Upper lobe of left lung (tissue), 6 donors: ENCODE data around the gene HOXA6. TPM values are rescaled to one million over a fixed set of nuclear protein-coding genes. Genes with fewer than 3 reads are reported as not detected.

ENCODE experiments used
- ATAC-seq, 2 donors: fragments of 200-7000 bp; cut with Tn5 transposase; one replicate each; pipeline ENCODE4 v1.9.1; 2022; ENCODE audit warnings: mild to moderate bottlenecking in 2 of 2, moderate library complexity in 2 of 2; ENCODE audit not compliant: low FRiP score in 2 of 2
- DNase-seq, 2 donors: peaks; one replicate each; pipeline ENCODE4 v3.0.0-alpha.2; 2019 to 2020
- H3K27ac ChIP-seq, 4 donors: fragments of 200-600 bp; sonication (generic); one replicate each; pipeline ENCODE4 v1.5.1; 2016 to 2019
- H3K27me3 ChIP-seq, 4 donors: fragments of 200-600 bp; sonication (generic); one replicate each; pipeline ENCODE4 v1.5.1; 2017 to 2019
- H3K36me3 ChIP-seq, 4 donors: fragments of 200-600 bp; sonication (generic); one replicate each; pipeline ENCODE4 v1.5.1; 2016 to 2019
- H3K4me1 ChIP-seq, 4 donors: fragments of 200-600 bp; sonication (generic); one replicate each; pipeline ENCODE4 v1.5.1; 2018 to 2019
- H3K4me3 ChIP-seq, 4 donors: fragments of 200-600 bp; sonication (generic); one replicate each; pipeline ENCODE4 v1.5.1; 2017 to 2019; ENCODE audit warnings: mild to moderate bottlenecking in 2 of 4, moderate library complexity in 1 of 4
- H3K9me3 ChIP-seq, 4 donors: fragments of 200-600 bp; sonication (generic); one replicate each; pipeline ENCODE4 v1.5.1; 2018 to 2019
- EP300 ChIP-seq, 4 donors: sonication (generic); formaldehyde crosslinking; IDR thresholded peaks; one replicate each; pipeline ENCODE4 v1.5.1; 2017; ENCODE audit warnings: antibody characterized with exemption in 4 of 4, control low read depth in 2 of 4
- POLR2A ChIP-seq, 4 donors: fragments of 450-650 bp; IDR thresholded peaks; one replicate each; pipeline ENCODE4 v1.5.1; 2016 to 2017; ENCODE audit warnings: antibody characterized with exemption in 4 of 4, mild to moderate bottlenecking in 2 of 4
- POLR2AphosphoS5 ChIP-seq, 2 donors: sonication (generic); formaldehyde crosslinking; IDR thresholded peaks; one replicate each; pipeline ENCODE4 v1.5.1; 2017; ENCODE audit warnings: antibody characterized with exemption in 2 of 2
- WGBS, 2 donors: methylation state at CpG; one replicate each; pipeline ENCODE4 v1.1.5; 2017 to 2018; 5-methylcytosine and 5-hydroxymethylcytosine counted together
- total RNA-seq, 6 donors: library from RNA; depleted of rRNA in 4 of 6; stranded (reverse); fragments of >200 nt in 4 of 6; gene quantifications; one replicate each; pipeline versions ENCODE4 v1.1.0 to v1.2.1, GENCODE V29; 2016 to 2021
- TF ChIP-seq, protein P1 (sequence below), 6 experiments: fragments of 450-650 bp in 4 of 6; fragments of 200-600 bp in 2 of 6; sonication (generic) in 2 of 6; IDR thresholded peaks; one replicate each; pipeline ENCODE4 v1.5.1; 2016 to 2019; ENCODE audit warnings: antibody characterized with exemption in 6 of 6
- donor health status: DM: no; HTN: no; CAD: no; lungs with moderate emphysema.
- donor health status: DM: no; HTN: yes; CAD: no; lungs with severe emphysema.

Gene HOXA6
- total RNA-seq, 6 donors from 2014 or later, result 0.61 to 8.4 (median 4.0) TPM; not detected in 1

- TF ChIP-seq EP300 (IDR thresholded peaks at IDR 0.05) (no peak), POLR2AphosphoS5 (IDR thresholded peaks at IDR 0.05) (no peak), POLR2A (IDR thresholded peaks at IDR 0.05) (no peak)
- TF ChIP-seq, protein P1, sequence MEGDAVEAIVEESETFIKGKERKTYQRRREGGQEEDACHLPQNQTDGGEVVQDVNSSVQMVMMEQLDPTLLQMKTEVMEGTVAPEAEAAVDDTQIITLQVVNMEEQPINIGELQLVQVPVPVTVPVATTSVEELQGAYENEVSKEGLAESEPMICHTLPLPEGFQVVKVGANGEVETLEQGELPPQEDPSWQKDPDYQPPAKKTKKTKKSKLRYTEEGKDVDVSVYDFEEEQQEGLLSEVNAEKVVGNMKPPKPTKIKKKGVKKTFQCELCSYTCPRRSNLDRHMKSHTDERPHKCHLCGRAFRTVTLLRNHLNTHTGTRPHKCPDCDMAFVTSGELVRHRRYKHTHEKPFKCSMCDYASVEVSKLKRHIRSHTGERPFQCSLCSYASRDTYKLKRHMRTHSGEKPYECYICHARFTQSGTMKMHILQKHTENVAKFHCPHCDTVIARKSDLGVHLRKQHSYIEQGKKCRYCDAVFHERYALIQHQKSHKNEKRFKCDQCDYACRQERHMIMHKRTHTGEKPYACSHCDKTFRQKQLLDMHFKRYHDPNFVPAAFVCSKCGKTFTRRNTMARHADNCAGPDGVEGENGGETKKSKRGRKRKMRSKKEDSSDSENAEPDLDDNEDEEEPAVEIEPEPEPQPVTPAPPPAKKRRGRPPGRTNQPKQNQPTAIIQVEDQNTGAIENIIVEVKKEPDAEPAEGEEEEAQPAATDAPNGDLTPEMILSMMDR (IDR thresholded peaks at IDR 0.05), result no peak
- 11 to 31% methylated on average over 31 to 50 of the region's 50 CpGs for WGBS, 2 donors
- H3K36me3 ChIP-seq, result no peaks in the 10 kb centered on the region
- peaks cover 0 to 5% (median 0%) of the 10 kb centered on the region in 4 donors for H3K9me3 ChIP-seq
- peak overlapping the region in 2 of 4 donors; percentile 48 to 49 for H3K4me3 ChIP-seq
- ATAC-seq, result no peak
- peaks cover 2 to 80% (median 60%) of the 10 kb centered on the region in 4 donors for H3K27me3 ChIP-seq
- DNase-seq, result peak in 1 of 2 donors; percentile 56
- H3K27ac ChIP-seq, result no peak overlapping the region
- peaks cover 6 to 50% (median 38%) of the 10 kb centered on the region in 4 donors for H3K4me1 ChIP-seq
These were observed 19.2 kb upstream of the HOXA6 start for GRCh38 chr7:27166531-27167505.

DNA sequence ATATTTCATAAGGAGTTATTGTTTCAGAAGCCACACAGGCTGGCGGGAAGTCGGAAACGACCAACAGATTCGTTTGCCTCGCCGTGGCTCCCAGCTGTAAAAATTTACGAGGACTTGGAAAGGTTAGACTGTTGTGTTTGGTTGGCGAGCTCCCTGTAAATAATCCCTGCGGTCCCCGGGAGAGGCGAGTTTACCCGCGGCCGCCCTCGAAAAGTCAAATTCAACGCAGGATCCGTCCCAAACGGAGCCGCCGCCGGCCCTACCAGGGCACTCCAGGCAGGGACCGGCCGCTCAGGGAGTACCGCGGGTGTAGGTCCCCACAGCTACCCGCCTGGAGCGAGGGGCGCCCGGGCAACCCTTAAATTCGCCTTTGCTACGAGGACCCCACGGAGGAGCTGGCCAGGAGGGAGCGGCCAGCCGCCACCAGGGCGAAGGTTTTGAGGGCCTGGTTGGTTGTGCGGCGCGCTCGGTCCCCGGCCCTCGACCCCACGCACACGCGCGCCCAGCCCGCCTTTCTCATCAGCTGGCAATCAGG lies 18.5 kb upstream of the HOXA6 start:
- Histone ChIP-seq H3K9me3 (peaks cover 0 to 5% (median 0%) of the 10 kb centered on the region in 4 donors), H3K27ac (no peak overlapping the region), H3K27me3 (peaks cover 2 to 77% (median 55%) of the 10 kb centered on the region in 4 donors), H3K4me3 (peak overlapping the region in 3 of 4 donors; percentile 35 to 49 (median 48)), H3K36me3 (no peaks in the 10 kb centered on the region), H3K4me1 (peaks cover 5 to 53% (median 42%) of the 10 kb centered on the region in 4 donors)
- WGBS, 2 donors, result 10 to 19% methylated on average over 13 to 44 of the region's 46 CpGs
- TF ChIP-seq, protein P1 (IDR thresholded peaks at IDR 0.05), result no peak
- no peak for TF ChIP-seq POLR2A (IDR thresholded peaks at IDR 0.05)
- no peak for TF ChIP-seq POLR2AphosphoS5 (IDR thresholded peaks at IDR 0.05)
- TF ChIP-seq EP300 (IDR thresholded peaks at IDR 0.05), result no peak
- ATAC-seq (peak in 1 of 2 donors; percentile 19), DNase-seq (peak in 1 of 2 donors; percentile 80)

DNA sequence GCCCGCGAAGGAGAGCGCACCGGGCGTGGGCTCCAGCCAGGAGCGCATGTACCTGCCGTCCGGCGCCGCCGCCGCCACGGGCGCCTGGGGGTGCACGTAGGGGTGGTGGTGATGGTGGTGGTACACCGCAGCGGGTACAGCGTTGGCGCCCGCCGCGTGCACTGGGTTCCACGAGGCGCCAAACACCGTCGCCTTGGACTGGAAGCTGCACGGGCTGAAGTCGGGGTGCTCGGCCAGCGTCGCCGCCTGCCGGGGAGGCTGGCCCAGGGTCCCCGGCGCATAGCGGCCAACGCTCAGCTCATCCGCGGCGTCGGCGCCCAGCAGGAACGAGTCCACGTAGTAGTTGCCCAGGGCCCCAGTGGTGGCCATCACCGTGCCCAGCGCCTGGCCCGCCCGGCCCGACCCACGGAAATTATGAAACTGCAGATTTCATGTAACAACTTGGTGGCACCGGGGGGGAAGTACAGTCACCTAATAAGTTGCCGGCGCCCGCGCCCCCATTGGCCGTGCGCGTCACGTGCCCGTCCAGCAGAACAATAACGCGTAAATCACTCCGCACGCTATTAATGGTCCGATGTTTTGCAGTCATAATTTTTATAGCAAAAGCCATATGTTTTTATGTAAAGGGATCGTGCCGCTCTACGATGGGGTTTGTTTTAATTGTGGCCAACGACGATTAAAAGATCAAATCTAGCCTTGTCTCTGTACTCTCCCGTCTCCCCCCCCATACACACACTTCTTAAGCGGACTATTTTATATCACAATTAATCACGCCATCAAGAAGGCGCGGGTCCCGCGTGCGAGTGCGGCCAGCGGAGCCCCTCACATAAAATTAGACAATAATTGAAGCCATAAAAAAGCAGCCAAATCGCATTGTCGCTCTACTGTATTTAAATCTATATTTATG lies 17.8 kb upstream of the HOXA6 start, which contains the start of gene HOXA9:
Gene HOXA9 (minus strand): TSS at position 449 of the 907 bp plus-strand sequence. CDS start 80 bp downstream, at position 369.
- peak in 1 of 2 donors; percentile 21 for ATAC-seq
- peaks cover 0 to 5% (median 0%) of the 10 kb centered on the region in 4 donors for H3K9me3 ChIP-seq
- H3K27me3 ChIP-seq, result peaks cover 2 to 77% (median 51%) of the 10 kb centered on the region in 4 donors
- 8 to 12% methylated on average over 27 to 68 of the region's 82 CpGs for WGBS, 2 donors
- TF ChIP-seq EP300 (IDR thresholded peaks at IDR 0.05), result no peak
- no peak for TF ChIP-seq POLR2AphosphoS5 (IDR thresholded peaks at IDR 0.05)
- TF ChIP-seq POLR2A (IDR thresholded peaks at IDR 0.05), result no peak
- TF ChIP-seq, protein P1 (IDR thresholded peaks at IDR 0.05), result peak in 1 of 6 experiments; percentile 14
- H3K4me3 ChIP-seq, result peak within 1 kb of the TSS in 3 of 4 donors; percentile 35 to 49 (median 48)
- peak; percentile 73 to 92 for DNase-seq
- H3K27ac ChIP-seq, result peak within 1 kb of the TSS in 1 of 4 donors; percentile 9
- H3K36me3 ChIP-seq, result no peaks in the 10 kb centered on the region
- peaks cover 9 to 61% (median 49%) of the 10 kb centered on the region in 4 donors for H3K4me1 ChIP-seq
